Ovary (tissue), 9 donors: ENCODE measurements around the gene SHKBP1. TPM values are rescaled to one million over a fixed set of nuclear protein-coding genes. Genes with fewer than 3 reads are reported as not detected.

Experiments
- DNase-seq, 5 donors: peaks; one replicate each; pipeline ENCODE4 v3.0.0-alpha.2; 2019 to 2020
- H3K27ac ChIP-seq, 2 donors: fragments of 200-600 bp; one replicate each; pipeline versions ENCODE4 v1.5.1 to v1.8.0; 2019 to 2022
- H3K27me3 ChIP-seq: fragments of 200-600 bp; one replicate; pipeline ENCODE4 v1.8.0; 2022
- H3K36me3 ChIP-seq: fragments of 200-600 bp; sonication (generic); one replicate; pipeline ENCODE4 v1.5.1; 2019
- H3K4me1 ChIP-seq: one replicate; pipeline ENCODE4 v1.8.1; 2013; ENCODE audit warnings: mild to moderate bottlenecking, moderate library complexity; ENCODE audit not compliant: insufficient read depth
- H3K4me3 ChIP-seq: fragments of 200-600 bp; sonication (generic); one replicate; pipeline ENCODE4 v1.5.1; 2017
- H3K9me3 ChIP-seq, 2 donors: fragments of 200-600 bp in 1 of 2; sonication (generic) in 1 of 2; one replicate each; pipeline versions ENCODE4 v1.5.1 to v1.8.1; 2013 to 2019; ENCODE audit warnings: mild to moderate bottlenecking in 1 of 2, moderate library complexity in 1 of 2
- CTCF ChIP-seq, 3 donors: fragments of 450-650 bp in 2 of 3; fragments of 200-600 bp in 1 of 3; IDR thresholded peaks; one replicate each; pipeline versions ENCODE4 v1.5.1 to v1.8.0; 2016 to 2022; ENCODE audit warnings: antibody characterized with exemption in 3 of 3, mild to moderate bottlenecking in 1 of 3
- EP300 ChIP-seq: sonication (generic); formaldehyde crosslinking; IDR thresholded peaks from one replicate; pipeline ENCODE4 v1.6.1; 2017; ENCODE audit warnings: antibody characterized with exemption
- POLR2A ChIP-seq: fragments of 450-650 bp; IDR thresholded peaks from one replicate; pipeline ENCODE4 v1.6.1; 2017; ENCODE audit warnings: antibody characterized with exemption, mild to moderate bottlenecking, moderate library complexity
- WGBS, 3 donors: extraction: QIAGEN DNeasy Blood & Tissue Kit in 1 of 3; methylation state at CpG; one replicate each; pipeline versions ENCODE4 v1.1.5 to v1.1.7; 2013 to 2017; 5-methylcytosine and 5-hydroxymethylcytosine counted together
- intact Hi-C, 4 donors: fragments of 100-400 bp; cut with DNase I; formaldehyde crosslinking; loops; one replicate each; pipeline versions ENCODE4 v1.11.0 to v1.15.1; 2022 to 2023
- polyA plus RNA-seq, 2 donors: library from polyadenylated mRNA; stranded (reverse); fragments of 200-250 nt in 1 of 2; fragments of 350-450 nt in 1 of 2; fragmentation: Illumina TruSeq in 1 of 2; extraction: RNeasy Lipid Tissue Mini Kit (QIAGEN cat#74804) in 1 of 2; gene quantifications; one replicate each; pipeline ENCODE4 v1.2.3, GENCODE V29; 2013 to 2014
- total RNA-seq, 7 donors: library from RNA; depleted of rRNA in 2 of 7; stranded (reverse); fragments of >200 nt in 2 of 7; fragmentation: NEBNext Ultra II Directional in 3 of 7; extraction: Animal tissue kit (Norgen Biotek cat#: 25700) in 3 of 7; gene quantifications; one replicate each; pipeline versions ENCODE4 v1.1.0 to v1.2.4, GENCODE V29; 2016 to 2023
- donor health status: DM: no; HTN: no; CAD: no; lungs with moderate emphysema.
- donor health status: DM: no; HTN: no; CAD: no.
- donor health status: Bipolar disorder and iron deficiency.
- donor health status: DM: yes; HTN: yes; CAD: no.
- donor health status: DM: no; HTN: no; CAD: no.
- donor health status: DM: yes; HTN: yes; CAD: no.

The SHKBP1 gene
- total and polyA plus RNA-seq, 9 donors = 16.3 to 48.7 (median 33.8) TPM

DNA sequence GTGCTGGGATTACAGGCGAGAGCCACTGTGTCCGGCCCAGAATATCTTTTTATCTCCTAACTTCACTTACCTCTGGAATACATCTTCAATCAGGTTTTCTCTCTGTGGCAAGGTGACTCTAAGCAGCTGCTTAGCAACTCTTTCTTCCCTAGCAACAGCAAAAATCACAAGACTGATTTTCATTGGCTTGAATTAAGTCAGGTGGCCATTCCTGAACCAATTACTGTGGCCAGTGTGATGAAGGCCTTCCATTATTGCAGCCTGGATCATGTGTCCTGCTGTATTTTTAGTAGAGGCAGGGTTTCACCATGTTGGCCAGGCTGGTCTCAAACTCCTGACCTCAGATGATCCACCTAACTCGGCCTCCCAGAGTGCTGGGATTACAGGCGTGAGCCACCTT is 15.5 kb downstream of the SHKBP1 start:
- no peaks in the 10 kb centered on the region for H3K27me3 ChIP-seq
- no peak for DNase-seq
- no peaks in the 10 kb centered on the region for H3K9me3 ChIP-seq
- H3K4me1 ChIP-seq = no peaks in the 10 kb centered on the region
- H3K27ac ChIP-seq = no peak overlapping the region
- intact Hi-C loops = loop anchor here in 3 of 4 donors (10.0 kb wide), 3 partner anchors 57 to 287 kb away; partner anchors contain the start of genes BLVRB (in 1 of the 3) and SPTBN4 (in 1 of the 3)
- WGBS, 3 donors = 85 to 90% (median 87%) methylated on average over 4 of the region's 4 CpGs
- no peaks in the 10 kb centered on the region for H3K36me3 ChIP-seq
- no peak for TF ChIP-seq CTCF (IDR thresholded peaks at IDR 0.05)
- no peak overlapping the region for H3K4me3 ChIP-seq

GRCh38 chr19:40594255-40594654 is 17.6 kb downstream of the SHKBP1 start:
- intact Hi-C loops = loop anchor here in 3 of 4 donors (10.0 kb wide), 3 partner anchors 59 to 289 kb away; partner anchors contain the start of genes BLVRB (in 1 of the 3) and SPTBN4 (in 1 of the 3)
- H3K9me3 ChIP-seq = no peaks in the 10 kb centered on the region
- H3K36me3 ChIP-seq = no peaks in the 10 kb centered on the region
- no peaks in the 10 kb centered on the region for H3K4me1 ChIP-seq
- no peak overlapping the region for H3K27ac ChIP-seq
- H3K4me3 ChIP-seq = no peak overlapping the region
- no peak for DNase-seq
- 17 to 24% (median 23%) methylated on average over 8 of the region's 8 CpGs for WGBS, 3 donors
- no peaks in the 10 kb centered on the region for H3K27me3 ChIP-seq
- TF ChIP-seq CTCF (IDR thresholded peaks at IDR 0.05) = no peak
- TF ChIP-seq EP300 = no peak
- TF ChIP-seq POLR2A = no peak

DNA sequence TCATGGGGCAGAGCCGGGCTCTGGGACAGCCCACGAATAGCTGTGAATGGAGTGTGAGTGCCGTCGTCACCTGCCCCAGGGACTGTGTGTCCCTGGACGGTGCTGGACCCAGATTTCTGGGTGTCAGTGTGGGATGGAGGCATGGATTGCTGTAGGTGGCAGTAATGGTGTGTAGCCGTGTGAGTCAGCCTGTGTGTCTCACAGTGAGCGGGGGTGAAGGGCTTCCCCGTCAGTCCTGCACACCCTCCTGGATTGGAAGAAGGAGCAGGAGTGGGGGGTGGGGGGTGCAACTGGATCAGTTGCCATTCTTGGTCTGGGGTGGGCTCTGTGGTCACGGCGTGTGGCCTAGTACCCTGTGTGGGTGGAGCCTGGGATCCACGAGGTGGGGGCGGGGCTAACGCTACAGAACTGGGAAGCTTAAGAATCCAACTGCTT is 18.0 kb downstream of the SHKBP1 start:
- H3K27ac ChIP-seq = no peak overlapping the region
- H3K36me3 ChIP-seq = no peaks in the 10 kb centered on the region
- DNase-seq = no peak
- intact Hi-C loops = loop anchor here (5.0 to 10.0 kb wide), 4 partner anchors 60 to 290 kb away; partner anchors contain the start of genes BLVRB (in 1 of the 4) and SPTBN4 (in 1 of the 4)
- H3K4me1 ChIP-seq = no peaks in the 10 kb centered on the region
- no peaks in the 10 kb centered on the region for H3K27me3 ChIP-seq
- H3K9me3 ChIP-seq = no peaks in the 10 kb centered on the region
- WGBS, 3 donors = 17 to 35% (median 20%) methylated on average over 13 of the region's 13 CpGs
- TF ChIP-seq POLR2A (no peak), EP300 (no peak), CTCF (IDR thresholded peaks at IDR 0.05) (no peak)
- H3K4me3 ChIP-seq = no peak overlapping the region

- TF ChIP-seq EP300 (no peak), POLR2A (no peak), CTCF (IDR thresholded peaks at IDR 0.05) (no peak)
- H3K36me3 ChIP-seq = no peaks in the 10 kb centered on the region
- WGBS, 3 donors = 2 to 3% (median 2%) methylated on average over 33 to 53 of the region's 53 CpGs
- H3K4me1 ChIP-seq = peaks cover 4% of the 10 kb centered on the region
- no peaks in the 10 kb centered on the region for H3K9me3 ChIP-seq
- intact Hi-C loops = loop anchor here (5.0 to 10.0 kb wide), 4 partner anchors 62 to 292 kb away; partner anchors contain the start of genes BLVRB (in 1 of the 4) and SPTBN4 (in 1 of the 4)
- H3K4me3 ChIP-seq = peak overlapping the region; percentile 38
- H3K27me3 ChIP-seq = no peaks in the 10 kb centered on the region
- DNase-seq = peak; percentile 57 to 76 (median 75)
- peak overlapping the region in 1 of 2 donors; percentile 70 for H3K27ac ChIP-seq
Measured at GRCh38 chr19:40596608-40597328, 20.1 kb downstream of the SHKBP1 start.
